Brain microvascular endothelial cell (primary cell): ENCODE data around the gene GAL.

ENCODE experiments used
- DNase-seq: peaks from one replicate; pipeline ENCODE4 v3.0.0-alpha.2; 2020
- H3K27ac ChIP-seq: fragments of 250-450 bp; sonication (Bioruptor Pico); 2 replicates; pipeline ENCODE4 v1.5.1; 2020; ENCODE audit warnings: mild to moderate bottlenecking, moderate library complexity
- H3K27me3 ChIP-seq: fragments of 250-450 bp; sonication (Bioruptor Pico); replicated peaks from 2 replicates; pipeline ENCODE4 v1.5.1; 2020; ENCODE audit warnings: mild to moderate bottlenecking
- H3K36me3 ChIP-seq: fragments of 250-450 bp; sonication (Bioruptor Pico); replicated peaks from 2 replicates; pipeline ENCODE4 v1.5.1; 2020; ENCODE audit warnings: mild to moderate bottlenecking
- H3K4me3 ChIP-seq: 2 replicates; pipeline ENCODE4 v1.5.1; 2011; ENCODE audit warnings: low read depth, mild to moderate bottlenecking, control low read depth, low read length, moderate library complexity
- in situ Hi-C: cut with HindIII; loops from 2 replicates; pipeline ENCODE4 v1.10.0; 2017; ENCODE audit warnings: low sequenced_read_pairs, low pct_ligation_motif_present
- TF ChIP-seq, protein P1 (sequence below): IDR thresholded peaks from 2 replicates; pipeline ENCODE4 v1.5.1; 2011; ENCODE audit warnings: low read depth, mild to moderate bottlenecking, moderate library complexity, low read length, control low read depth, inconsistent platforms; ENCODE audit errors: missing control alignments

GAL gene

DNA sequence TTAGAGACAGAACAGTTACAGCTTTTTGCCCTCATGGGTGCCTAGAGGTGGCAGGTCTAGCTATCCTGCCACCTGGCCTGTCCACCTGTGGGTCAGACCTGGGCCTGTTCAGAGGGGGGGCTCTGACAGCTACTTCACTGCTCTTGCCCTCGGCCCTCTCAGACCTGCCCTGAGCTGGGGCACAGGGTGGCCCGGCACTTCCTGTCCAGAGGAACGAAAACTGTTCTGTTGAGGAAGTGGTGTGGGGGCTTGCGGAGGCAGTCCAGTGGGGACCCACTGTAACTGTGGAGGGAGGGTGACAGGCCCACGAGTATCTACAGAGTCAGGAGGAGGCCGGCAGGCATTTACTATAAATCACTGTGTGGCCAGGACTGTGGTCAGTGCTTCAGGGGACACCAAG, 50.8 kb downstream of the GAL start:
- no peaks in the 10 kb centered on the region for H3K36me3 ChIP-seq
- TF ChIP-seq, protein P1, sequence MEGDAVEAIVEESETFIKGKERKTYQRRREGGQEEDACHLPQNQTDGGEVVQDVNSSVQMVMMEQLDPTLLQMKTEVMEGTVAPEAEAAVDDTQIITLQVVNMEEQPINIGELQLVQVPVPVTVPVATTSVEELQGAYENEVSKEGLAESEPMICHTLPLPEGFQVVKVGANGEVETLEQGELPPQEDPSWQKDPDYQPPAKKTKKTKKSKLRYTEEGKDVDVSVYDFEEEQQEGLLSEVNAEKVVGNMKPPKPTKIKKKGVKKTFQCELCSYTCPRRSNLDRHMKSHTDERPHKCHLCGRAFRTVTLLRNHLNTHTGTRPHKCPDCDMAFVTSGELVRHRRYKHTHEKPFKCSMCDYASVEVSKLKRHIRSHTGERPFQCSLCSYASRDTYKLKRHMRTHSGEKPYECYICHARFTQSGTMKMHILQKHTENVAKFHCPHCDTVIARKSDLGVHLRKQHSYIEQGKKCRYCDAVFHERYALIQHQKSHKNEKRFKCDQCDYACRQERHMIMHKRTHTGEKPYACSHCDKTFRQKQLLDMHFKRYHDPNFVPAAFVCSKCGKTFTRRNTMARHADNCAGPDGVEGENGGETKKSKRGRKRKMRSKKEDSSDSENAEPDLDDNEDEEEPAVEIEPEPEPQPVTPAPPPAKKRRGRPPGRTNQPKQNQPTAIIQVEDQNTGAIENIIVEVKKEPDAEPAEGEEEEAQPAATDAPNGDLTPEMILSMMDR = no peak
- no peak for DNase-seq
- peaks cover 6% of the 10 kb centered on the region for H3K27me3 ChIP-seq
- H3K27ac ChIP-seq = no peak overlapping the region
- H3K4me3 ChIP-seq = no peak overlapping the region
- in situ Hi-C loops = no loop called here

DNA sequence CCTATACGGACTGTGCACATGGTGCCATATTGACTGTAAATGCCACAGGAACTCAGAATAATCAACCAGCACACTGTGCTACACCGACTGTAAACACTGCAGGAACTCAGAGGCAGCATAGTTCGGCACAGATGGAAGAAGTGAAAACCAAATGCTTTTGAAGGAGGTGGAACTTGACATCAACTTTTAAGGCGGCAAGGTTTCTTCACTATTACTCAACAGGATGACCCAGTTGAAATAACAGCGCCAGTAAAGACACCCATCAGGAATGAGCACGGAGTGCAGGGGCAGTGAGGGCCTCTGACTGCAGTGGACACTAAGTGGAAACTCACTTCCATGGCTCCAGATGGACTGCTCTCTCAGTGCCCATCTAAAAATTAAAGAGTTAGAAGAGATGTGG, 51.3 kb downstream of the GAL start:
- in situ Hi-C loops = no loop called here
- no peak overlapping the region for H3K4me3 ChIP-seq
- TF ChIP-seq, protein P1 = no peak
- H3K27me3 ChIP-seq = peaks cover 6% of the 10 kb centered on the region
- no peak overlapping the region for H3K27ac ChIP-seq
- no peaks in the 10 kb centered on the region for H3K36me3 ChIP-seq
- no peak for DNase-seq
